Effector memory CD8-positive, alpha-beta T cell (primary cell): ENCODE measurements around the gene CCDC8.
"Not testable (repeated sequence)": the region's sequence is repeated elsewhere in the genome, so short reads cannot be mapped to it uniquely, and the experiment has no call there.

Source experiments
- ATAC-seq: fragments of 150-1000 bp; cut with Tn5 transposase; replicated peaks from 2 replicates; pipeline ENCODE4 v1.10.0; 2021; ENCODE audit warnings: mild to moderate bottlenecking, moderate library complexity
- DNase-seq, 3 experiments: peaks; one replicate each; pipeline ENCODE4 v3.0.0; 2021
- H3K27ac Mint-ChIP-seq, 2 donors: one replicate each; pipeline ENCODE4 v1.8.0; 2022; ENCODE audit warnings: mild to moderate bottlenecking in 2 of 2, mixed read lengths in 2 of 2, moderate library complexity in 2 of 2
- H3K27me3 Mint-ChIP-seq, 2 donors: one replicate each; pipeline ENCODE4 v1.8.0; 2022; ENCODE audit warnings: mixed read lengths in 2 of 2
- H3K36me3 Mint-ChIP-seq: one replicate; pipeline ENCODE4 v1.8.0; 2022; ENCODE audit warnings: mild to moderate bottlenecking, moderate library complexity, mixed read lengths; ENCODE audit not compliant: insufficient read depth
- H3K4me1 Mint-ChIP-seq, 2 donors: one replicate each; pipeline ENCODE4 v1.8.0; 2022; ENCODE audit warnings: low read depth in 2 of 2, mixed read lengths in 2 of 2
- H3K4me3 Mint-ChIP-seq, 2 donors: one replicate each; pipeline ENCODE4 v1.8.0; 2022; ENCODE audit warnings: mild to moderate bottlenecking in 2 of 2, mixed read lengths in 2 of 2, moderate library complexity in 2 of 2
- H3K9me3 Mint-ChIP-seq, 2 donors: one replicate each; pipeline ENCODE4 v1.8.0; 2022; ENCODE audit warnings: mixed read lengths in 2 of 2

Gene CCDC8

DNA sequence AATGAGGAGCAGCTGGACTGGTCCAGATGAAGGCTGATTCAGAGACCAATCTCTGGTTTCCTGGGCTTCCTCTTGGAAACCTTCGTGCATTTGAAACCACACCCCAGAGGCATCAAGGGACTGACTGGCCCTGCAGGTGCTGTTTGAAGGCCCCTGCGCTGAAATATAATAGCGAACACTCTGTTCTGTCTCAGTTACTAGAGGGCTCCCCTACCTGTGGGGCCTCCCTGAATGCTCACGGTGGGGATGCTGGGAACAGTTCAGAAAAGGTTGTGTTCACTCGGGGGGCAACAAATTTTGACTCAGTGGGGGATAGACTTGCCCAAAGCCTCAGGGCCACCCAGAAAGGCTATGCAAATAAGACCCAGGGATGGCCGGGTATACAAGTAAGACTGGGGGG is 6.4 kb downstream of the CCDC8 start:
- ATAC-seq = no peak
- H3K4me3 Mint-ChIP-seq = no peak overlapping the region

DNA sequence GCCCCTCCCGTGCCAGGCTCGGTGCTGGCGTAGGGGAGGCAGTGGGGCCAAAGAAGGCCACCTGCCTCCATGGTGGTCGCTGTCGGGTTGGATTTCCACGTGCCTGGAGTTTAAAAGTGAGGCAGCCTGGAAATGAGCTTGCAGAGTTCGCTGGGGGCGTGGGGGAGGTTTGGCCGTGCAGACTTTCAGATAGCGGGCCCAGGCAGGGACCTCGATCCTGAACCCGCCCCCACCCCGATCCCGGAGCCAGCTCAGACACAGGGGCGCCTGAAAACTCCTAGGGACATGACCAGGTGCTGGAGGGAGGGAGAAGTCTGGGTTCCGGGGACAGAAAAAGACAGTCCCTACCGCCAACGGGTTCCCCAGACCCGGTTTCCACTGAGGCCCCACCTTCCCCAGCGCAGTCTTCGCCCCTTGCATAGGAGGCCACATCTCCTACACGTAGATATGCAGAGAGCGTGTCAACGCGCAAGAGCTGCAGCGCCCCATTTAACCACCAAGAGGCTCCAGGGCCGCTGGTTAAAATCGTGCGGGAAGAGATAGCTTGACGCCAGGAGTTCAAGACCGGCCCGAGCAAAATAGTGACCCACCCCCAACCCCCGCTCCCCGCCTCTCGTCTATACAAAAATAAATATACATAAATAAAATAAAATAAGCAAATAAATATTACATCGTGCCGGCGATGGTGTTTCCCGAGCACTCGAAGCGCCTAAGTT is 8.5 kb downstream of the CCDC8 start:
- no peak for DNase-seq
- peak overlapping the region in 1 of 2 donors; percentile 44 for H3K27ac Mint-ChIP-seq
- H3K4me3 Mint-ChIP-seq = peak overlapping the region; percentile 81 to 83

More for the DNA sequence above, 6.4 kb downstream of the CCDC8 start:
- DNase-seq = no peak
- Mint-ChIP-seq H3K36me3 (peaks cover 3% of the 10 kb centered on the region), H3K9me3 (no peaks in the 10 kb centered on the region), H3K27me3 (peaks cover 77 to 94% of the 10 kb centered on the region in 2 donors), H3K4me1 (peaks cover 13 to 22% of the 10 kb centered on the region in 2 donors), H3K27ac (no peak overlapping the region)

DNA sequence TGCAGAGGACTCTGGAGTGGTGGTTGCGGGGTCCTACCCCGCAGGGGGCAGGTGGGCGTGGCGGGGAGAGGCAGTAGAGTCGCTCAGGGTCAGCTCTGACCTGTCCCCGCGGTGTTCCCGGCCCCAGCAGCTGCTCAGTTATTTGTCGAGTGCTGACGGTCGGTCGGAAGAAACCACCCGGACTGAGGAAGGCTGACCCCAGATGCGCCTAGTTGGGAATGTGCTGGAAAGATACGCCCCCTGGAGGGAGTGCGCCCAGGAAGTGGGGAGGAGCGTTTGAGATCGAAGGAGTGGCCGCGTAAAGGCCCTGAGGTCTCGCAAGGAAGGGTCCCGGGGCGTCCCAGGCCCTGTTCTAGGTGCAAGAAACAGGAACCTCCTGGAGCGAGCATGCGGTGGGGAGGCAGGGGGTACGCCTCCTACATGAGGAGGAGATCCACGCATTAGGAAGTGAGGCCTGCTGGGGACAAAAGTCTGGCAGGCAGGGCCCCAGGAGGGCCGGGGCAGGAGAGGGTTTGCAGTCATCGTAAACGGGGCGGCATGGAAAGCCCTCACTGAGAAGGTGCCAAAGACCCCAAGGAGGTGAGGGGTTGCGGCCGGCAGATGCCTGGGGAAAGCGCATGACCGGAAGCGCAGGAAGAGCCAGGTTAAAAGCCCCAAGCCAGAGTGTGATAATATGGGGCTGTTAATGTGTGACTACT is 9.2 kb downstream of the CCDC8 start:
- Mint-ChIP-seq H3K27me3 (peaks cover 67 to 89% of the 10 kb centered on the region in 2 donors), H3K9me3 (no peaks in the 10 kb centered on the region), H3K27ac (peak overlapping the region; percentile 21 to 44), H3K36me3 (peaks cover 3% of the 10 kb centered on the region), H3K4me3 (peak overlapping the region; percentile 81 to 83), H3K4me1 (peaks cover 13 to 22% of the 10 kb centered on the region in 2 donors)
- DNase-seq (no peak), ATAC-seq (peak; percentile 43)

More for the DNA sequence above, 8.5 kb downstream of the CCDC8 start:
- peaks cover 68 to 89% of the 10 kb centered on the region in 2 donors for H3K27me3 Mint-ChIP-seq
- no peaks in the 10 kb centered on the region for H3K9me3 Mint-ChIP-seq
- peaks cover 3% of the 10 kb centered on the region for H3K36me3 Mint-ChIP-seq
- ATAC-seq = peak; percentile 32
- peaks cover 13 to 22% of the 10 kb centered on the region in 2 donors for H3K4me1 Mint-ChIP-seq

DNA sequence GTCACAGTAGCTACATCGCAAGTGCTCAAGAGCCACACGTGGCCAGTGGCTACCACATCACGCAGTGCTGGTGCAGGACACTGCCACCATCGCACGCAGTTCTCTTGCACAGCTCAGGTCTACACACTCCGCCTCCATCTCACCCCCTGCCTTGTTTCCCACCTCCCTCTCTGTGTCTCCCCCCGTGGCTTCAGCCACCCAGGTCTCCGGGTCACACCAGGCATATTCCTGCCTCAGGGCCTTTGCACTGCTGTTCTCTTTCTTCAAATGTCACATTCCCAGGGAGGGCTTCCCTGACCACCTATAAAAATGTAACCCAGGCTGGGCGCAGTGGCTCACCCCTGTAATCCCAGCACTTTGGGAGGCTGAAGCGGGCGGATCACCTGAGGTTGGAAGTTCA is 10.6 kb downstream of the CCDC8 start:
- H3K9me3 Mint-ChIP-seq = no peaks in the 10 kb centered on the region
- no peak for ATAC-seq
- H3K4me3 Mint-ChIP-seq = no peak overlapping the region
- DNase-seq = no peak
- H3K27ac Mint-ChIP-seq = no peak overlapping the region
- peaks cover 54 to 79% of the 10 kb centered on the region in 2 donors for H3K27me3 Mint-ChIP-seq
- H3K4me1 Mint-ChIP-seq = peaks cover 13 to 15% of the 10 kb centered on the region in 2 donors
- H3K36me3 Mint-ChIP-seq = peaks cover 3% of the 10 kb centered on the region

DNA sequence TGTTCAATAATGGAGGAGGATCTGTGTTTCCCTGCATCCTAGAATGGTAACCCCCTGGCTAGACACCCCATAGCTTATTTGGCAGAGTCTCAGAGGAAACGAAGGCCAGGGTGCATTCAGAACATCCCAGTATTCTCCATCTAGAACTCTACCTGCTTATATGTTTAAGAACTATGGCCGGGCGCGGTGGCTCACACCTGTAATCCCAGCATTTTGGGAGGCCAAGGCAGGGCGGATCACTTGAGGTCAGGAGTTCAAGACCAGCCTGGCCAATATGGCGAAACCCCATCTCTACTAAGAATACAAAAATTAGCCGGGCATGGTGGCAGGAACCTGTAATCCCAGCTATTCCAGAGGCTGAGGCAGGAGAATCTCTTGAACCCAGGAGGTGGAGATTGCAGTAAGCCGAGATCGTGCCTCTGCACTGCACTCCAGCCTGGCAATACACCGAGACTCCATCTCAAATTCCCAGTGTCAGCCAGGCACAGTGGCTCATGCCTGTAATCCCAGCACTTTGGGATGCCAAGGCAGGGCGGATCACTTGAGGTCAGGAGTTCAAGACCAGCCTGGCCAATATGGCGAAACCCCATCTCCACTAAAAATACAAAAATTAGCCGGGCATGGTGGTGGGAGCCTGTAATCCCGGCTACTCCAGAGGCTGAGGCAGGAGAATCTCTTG is 15.4 kb downstream of the CCDC8 start:
- H3K36me3 Mint-ChIP-seq, H3K9me3 Mint-ChIP-seq, DNase-seq, H3K4me3 Mint-ChIP-seq, ATAC-seq, H3K27ac Mint-ChIP-seq, H3K4me1 Mint-ChIP-seq: not testable (repeated sequence)
- peaks cover 15 to 34% of the 10 kb centered on the region in 2 donors for H3K27me3 Mint-ChIP-seq

DNA sequence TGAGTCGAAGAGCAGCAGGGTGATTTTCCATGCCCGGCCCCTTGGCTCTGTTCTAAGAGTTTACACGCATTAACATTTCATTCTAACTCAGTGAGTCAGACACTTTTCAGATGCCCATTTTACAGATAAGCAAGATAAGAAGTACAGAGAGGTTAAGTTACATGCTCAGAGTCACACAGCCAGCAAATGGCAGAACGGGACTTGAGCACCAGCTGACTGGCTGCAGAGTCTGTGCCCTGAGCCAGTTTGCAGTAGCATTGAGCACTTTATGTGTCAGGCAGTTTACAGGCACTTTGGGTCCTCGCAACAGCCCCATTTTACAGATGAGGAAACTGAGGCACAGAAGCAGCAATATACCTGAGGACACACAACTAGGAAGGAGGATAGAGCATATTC is 19.0 kb downstream of the CCDC8 start:
- no peak overlapping the region for H3K27ac Mint-ChIP-seq
- H3K4me3 Mint-ChIP-seq = no peak overlapping the region
- no peak for ATAC-seq

DNA sequence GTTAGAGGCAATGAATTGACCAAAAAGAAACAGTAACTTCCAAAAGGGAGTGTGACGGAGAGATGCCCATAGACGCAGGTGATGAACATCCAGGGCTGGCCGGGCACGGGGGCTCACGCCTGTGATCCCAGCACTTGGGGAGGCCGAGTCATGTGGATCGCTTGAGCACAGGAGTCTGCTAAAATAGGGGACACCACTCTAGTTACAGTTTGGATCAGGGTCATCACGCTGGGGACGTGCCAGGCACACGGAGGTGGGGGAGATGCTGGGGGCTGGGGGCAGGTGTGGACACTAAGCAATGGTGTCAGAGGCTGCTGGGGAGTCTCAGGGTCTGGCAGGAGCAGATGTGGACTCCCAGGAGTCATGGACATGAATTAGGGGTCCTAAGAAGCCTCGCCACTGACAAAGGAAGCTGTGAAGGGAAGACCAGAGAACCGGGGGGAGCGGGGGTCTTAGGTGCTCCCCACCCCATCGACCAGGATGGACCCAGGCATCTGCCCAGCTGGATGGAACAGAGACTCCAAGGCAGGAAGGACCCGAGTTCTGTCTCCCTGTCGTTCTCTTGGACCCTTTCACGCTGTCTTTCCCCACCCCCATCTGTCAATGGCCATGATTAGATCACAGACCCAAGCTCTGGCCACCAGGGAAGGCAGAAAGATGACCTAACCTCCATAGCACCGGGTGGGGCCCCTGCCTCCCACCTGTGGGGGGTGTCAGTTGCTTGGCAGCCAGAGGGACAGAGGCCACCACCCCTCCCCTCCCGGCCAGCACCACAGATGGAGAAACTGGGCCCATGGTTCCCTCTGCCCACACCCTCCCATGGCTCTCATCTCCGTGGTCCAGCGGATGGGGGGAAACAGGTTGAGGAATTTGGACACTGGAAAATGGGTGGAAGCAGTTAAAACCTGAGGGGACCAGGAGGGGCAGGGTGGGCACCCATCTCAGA is 19.6 kb downstream of the CCDC8 start:
- no peaks in the 10 kb centered on the region for H3K27me3 Mint-ChIP-seq
- H3K4me1 Mint-ChIP-seq = peaks cover 0 to 5% of the 10 kb centered on the region in 2 donors
- H3K4me3 Mint-ChIP-seq = no peak overlapping the region
- DNase-seq (no peak), ATAC-seq (no peak)
- H3K36me3 Mint-ChIP-seq = peaks cover 14% of the 10 kb centered on the region
- no peak overlapping the region for H3K27ac Mint-ChIP-seq
- no peaks in the 10 kb centered on the region for H3K9me3 Mint-ChIP-seq

More for the DNA sequence above, 19.0 kb downstream of the CCDC8 start:
- Mint-ChIP-seq H3K4me1 (peaks cover 0 to 5% of the 10 kb centered on the region in 2 donors), H3K27me3 (peaks cover 0 to 7% of the 10 kb centered on the region in 2 donors), H3K36me3 (peaks cover 8% of the 10 kb centered on the region), H3K9me3 (no peaks in the 10 kb centered on the region)
- no peak for DNase-seq

DNA sequence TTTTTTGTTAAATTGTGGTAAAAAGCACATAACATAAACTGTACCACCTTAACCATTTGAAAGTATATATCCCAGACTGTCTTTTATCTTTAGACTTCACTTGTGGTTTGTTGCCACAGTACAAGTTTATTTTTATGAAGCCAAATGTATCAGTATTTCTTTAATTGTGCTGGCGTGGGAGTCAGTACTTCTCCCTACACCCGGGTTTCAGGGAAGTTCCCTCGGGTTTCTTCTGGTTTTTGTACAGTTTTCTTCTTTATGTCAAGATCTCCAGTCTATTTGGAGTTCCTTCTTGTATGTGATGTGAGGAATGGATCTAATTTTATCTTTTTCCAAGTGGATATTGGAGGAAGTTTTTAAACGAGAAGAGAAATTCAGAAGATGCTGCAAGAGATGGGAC is 20.5 kb downstream of the CCDC8 start:
- no peak overlapping the region for H3K27ac Mint-ChIP-seq
- no peaks in the 10 kb centered on the region for H3K27me3 Mint-ChIP-seq
- DNase-seq = no peak
- H3K4me3 Mint-ChIP-seq = no peak overlapping the region
- peaks cover 20% of the 10 kb centered on the region for H3K36me3 Mint-ChIP-seq
- no peak for ATAC-seq
- no peaks in the 10 kb centered on the region for H3K9me3 Mint-ChIP-seq
- peaks cover 0 to 5% of the 10 kb centered on the region in 2 donors for H3K4me1 Mint-ChIP-seq

DNA sequence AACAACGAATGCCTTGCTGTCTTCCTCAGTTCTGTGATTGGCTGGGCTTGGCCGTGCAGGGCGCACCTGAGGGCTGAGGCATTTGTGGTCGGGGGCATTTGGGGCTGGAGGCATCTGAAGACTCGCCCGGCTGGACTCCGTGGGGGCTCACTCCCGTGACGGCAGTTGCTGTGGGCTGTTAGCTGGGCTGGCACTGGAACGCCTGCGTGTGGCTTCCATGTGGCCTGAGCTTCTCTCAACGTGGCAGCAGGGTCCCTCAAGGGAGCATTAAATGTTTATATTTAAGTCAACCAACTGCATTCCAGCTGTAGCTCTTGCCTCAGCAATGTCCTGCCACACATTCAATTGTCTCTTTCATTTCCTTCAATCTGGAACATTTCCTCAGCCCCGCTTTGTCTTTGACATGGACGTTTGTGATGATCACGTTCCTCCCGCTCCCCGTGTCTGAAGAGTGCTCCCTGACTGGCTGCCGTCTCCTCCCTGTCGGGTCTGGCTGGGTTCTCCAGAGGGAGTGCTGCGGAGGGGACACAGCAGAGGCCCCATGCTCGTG is 21.0 kb downstream of the CCDC8 start:
- H3K9me3 Mint-ChIP-seq = no peaks in the 10 kb centered on the region
- no peaks in the 10 kb centered on the region for H3K27me3 Mint-ChIP-seq
- peaks cover 25% of the 10 kb centered on the region for H3K36me3 Mint-ChIP-seq
- no peak for ATAC-seq
- no peak overlapping the region for H3K27ac Mint-ChIP-seq
- no peak for DNase-seq
- H3K4me3 Mint-ChIP-seq = no peak overlapping the region
- peaks cover 0 to 5% of the 10 kb centered on the region in 2 donors for H3K4me1 Mint-ChIP-seq

DNA sequence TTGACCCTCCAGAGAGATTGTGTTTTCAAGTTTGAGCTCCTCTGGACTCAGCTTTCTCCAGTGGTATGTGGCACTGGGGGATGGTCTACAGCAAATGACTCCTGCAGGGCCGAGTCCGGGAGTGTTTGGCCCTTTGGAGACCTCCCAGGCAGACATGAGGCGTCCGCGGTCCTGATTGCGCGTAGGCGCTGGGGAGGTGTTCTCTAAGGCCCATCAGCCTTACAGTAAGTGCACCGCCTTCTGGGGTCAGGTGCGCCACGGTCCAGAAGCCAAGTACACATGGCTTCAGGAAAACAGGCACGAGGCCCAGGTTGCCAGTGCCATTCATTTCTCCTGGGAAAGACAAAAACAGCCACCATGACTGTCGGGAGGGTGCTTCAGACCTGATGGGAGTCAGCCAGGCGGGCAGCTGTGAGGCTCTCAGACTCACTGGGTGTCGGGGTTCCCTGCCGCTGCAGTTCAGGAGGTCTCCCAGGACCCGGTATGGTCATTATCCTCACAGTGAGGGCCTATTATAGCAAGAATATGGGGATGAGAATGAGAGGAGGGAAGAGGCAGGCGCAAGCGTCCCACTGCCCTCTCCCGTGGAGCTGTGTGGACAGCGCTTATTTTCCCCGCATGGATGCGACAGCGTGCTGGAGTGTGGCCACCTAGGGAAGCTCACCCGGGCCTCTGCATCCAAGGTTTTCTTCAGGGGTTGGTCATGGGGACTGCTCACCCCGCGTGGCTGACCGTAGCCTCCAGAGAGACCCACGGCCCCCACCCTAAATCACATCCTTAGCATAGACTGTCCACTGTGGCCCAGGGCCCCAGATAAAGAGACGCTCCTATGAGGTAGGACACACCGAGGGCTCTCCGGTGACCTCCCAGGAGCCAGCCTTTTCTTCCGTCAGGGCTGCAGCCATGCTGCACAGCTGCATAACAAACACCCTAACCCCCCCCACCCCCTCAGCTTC is 21.8 kb downstream of the CCDC8 start:
- no peak overlapping the region for H3K4me3 Mint-ChIP-seq
- H3K27ac Mint-ChIP-seq = no peak overlapping the region
- ATAC-seq = no peak
- peaks cover 0 to 5% of the 10 kb centered on the region in 2 donors for H3K4me1 Mint-ChIP-seq
- H3K36me3 Mint-ChIP-seq = peaks cover 31% of the 10 kb centered on the region
- DNase-seq = no peak
- H3K27me3 Mint-ChIP-seq = no peaks in the 10 kb centered on the region
- no peaks in the 10 kb centered on the region for H3K9me3 Mint-ChIP-seq

DNA sequence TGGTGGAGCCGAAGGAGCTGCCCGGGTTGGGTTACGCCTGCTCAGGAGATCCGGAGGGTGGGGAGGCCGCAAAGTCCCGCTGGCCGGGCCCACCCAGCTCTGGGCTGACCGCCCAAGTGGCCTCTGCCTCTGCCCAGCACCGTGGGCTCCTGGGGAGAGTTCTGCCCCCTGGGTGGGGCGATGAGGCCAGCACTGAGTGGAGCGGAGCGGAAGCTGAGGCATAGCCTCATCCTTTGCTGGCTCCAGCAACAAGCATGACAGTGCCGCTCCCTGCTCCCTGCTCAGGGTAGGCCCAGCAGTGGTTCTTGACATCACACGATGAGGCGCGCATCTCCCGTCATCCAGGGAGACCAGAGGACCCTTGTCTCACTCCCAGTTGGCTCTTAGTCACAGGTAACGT is 22.5 kb downstream of the CCDC8 start:
- ATAC-seq = no peak
- no peak overlapping the region for H3K27ac Mint-ChIP-seq
- peaks cover 0 to 5% of the 10 kb centered on the region in 2 donors for H3K4me1 Mint-ChIP-seq
- no peaks in the 10 kb centered on the region for H3K27me3 Mint-ChIP-seq
- H3K9me3 Mint-ChIP-seq = no peaks in the 10 kb centered on the region
- DNase-seq = no peak
- H3K36me3 Mint-ChIP-seq = peaks cover 34% of the 10 kb centered on the region
- H3K4me3 Mint-ChIP-seq = no peak overlapping the region
